Ectodermal cell (in vitro differentiated cells): ENCODE results near the gene KERA.

ENCODE experiments used
- H3K27ac ChIP-seq: 2 replicates; pipeline ENCODE4 v1.7.0; 2013; ENCODE audit warnings: mild to moderate bottlenecking, low read depth, low read length; ENCODE audit not compliant: insufficient read depth, poor library complexity, severe bottlenecking
- H3K27me3 ChIP-seq: 2 replicates; pipeline ENCODE4 v1.7.0; 2013; ENCODE audit warnings: mild to moderate bottlenecking, low read length; ENCODE audit not compliant: insufficient read depth, control insufficient read depth, poor library complexity, severe bottlenecking
- H3K36me3 ChIP-seq: one replicate; pipeline ENCODE4 v1.7.0; 2013; ENCODE audit warnings: low read length; ENCODE audit not compliant: control insufficient read depth, insufficient read depth
- H3K4me1 ChIP-seq: one replicate; pipeline ENCODE4 v1.7.0; 2013; ENCODE audit warnings: low read length; ENCODE audit not compliant: control insufficient read depth, insufficient read depth
- H3K4me3 ChIP-seq: 2 replicates; pipeline ENCODE4 v1.7.0; 2013; ENCODE audit warnings: low read depth, low read length, control low read depth; ENCODE audit not compliant: insufficient read depth
- H3K9me3 ChIP-seq: 2 replicates; pipeline ENCODE4 v1.7.0; 2013; ENCODE audit warnings: mild to moderate bottlenecking, low read length, moderate library complexity; ENCODE audit not compliant: control insufficient read depth
- WGBS, 2 experiments: methylation state at CpG; one replicate each; pipeline ENCODE4 v1.1.7; 2013; ENCODE audit warnings: missing lambda C conversion rate in 2 of 2; 5-methylcytosine and 5-hydroxymethylcytosine counted together

Gene KERA

GRCh38 chr12:91074154-91074709, 16.4 kb upstream of the KERA start:
- Histone ChIP-seq H3K27ac (no peak overlapping the region), H3K4me3 (no peak overlapping the region), H3K27me3 (no peaks in the 10 kb centered on the region), H3K36me3 (no peaks in the 10 kb centered on the region), H3K4me1 (no peaks in the 10 kb centered on the region), H3K9me3 (no peaks in the 10 kb centered on the region)
- 76 to 80% methylated on average over 6 of the region's 6 CpGs for WGBS, 2 experiments

DNA sequence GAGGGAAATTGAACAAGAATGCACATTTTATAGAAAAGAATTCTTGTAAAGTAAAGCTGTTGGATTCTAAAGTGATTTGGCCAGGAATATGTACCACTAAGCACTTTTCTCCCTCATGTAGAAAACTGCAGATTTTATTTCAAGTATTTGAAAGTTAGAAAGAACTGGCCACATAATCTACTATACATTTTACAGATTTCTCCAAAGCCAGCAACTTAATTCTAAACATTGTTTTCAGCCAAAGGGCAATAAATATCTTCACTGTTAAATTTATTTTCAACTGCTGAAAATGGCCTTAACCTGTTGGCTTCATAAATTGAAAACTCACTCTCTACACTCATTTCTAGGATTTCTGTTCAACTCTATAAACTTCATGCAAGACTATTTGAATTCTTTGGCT, 15.6 kb upstream of the KERA start:
- Histone ChIP-seq H3K9me3 (no peaks in the 10 kb centered on the region), H3K36me3 (no peaks in the 10 kb centered on the region), H3K4me3 (no peak overlapping the region), H3K27ac (no peak overlapping the region), H3K4me1 (no peaks in the 10 kb centered on the region), H3K27me3 (no peaks in the 10 kb centered on the region)

GRCh38 chr12:91072931-91073330, 15.1 kb upstream of the KERA start:
- no peaks in the 10 kb centered on the region for H3K4me1 ChIP-seq
- no peaks in the 10 kb centered on the region for H3K27me3 ChIP-seq
- WGBS, 2 experiments, result 100% methylated on average over 1 to 2 of the region's 2 CpGs
- H3K9me3 ChIP-seq, result no peaks in the 10 kb centered on the region
- no peak overlapping the region for H3K27ac ChIP-seq
- H3K4me3 ChIP-seq, result no peak overlapping the region
- no peaks in the 10 kb centered on the region for H3K36me3 ChIP-seq

DNA sequence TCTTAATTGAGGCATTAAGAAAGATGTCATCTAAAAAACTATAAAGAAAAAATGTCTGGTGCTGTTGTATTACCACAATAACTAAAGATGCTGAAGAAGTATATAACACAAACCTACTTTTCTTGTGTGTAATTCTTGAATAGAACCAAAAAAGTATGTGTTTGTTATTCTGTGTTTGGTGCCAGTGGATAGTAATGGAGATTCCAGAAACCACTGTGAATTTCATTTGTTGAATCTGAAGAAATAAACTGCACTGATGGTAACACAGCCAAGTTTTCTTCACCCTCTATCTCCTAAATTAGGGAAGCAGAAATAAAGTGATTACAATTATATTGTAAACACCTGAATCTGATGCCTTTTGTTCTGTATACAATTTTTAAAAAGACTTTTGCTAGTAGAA, 13.1 kb upstream of the KERA start:
- Histone ChIP-seq H3K9me3 (no peaks in the 10 kb centered on the region), H3K4me1 (no peaks in the 10 kb centered on the region), H3K27ac (no peak overlapping the region), H3K4me3 (no peak overlapping the region), H3K27me3 (no peaks in the 10 kb centered on the region), H3K36me3 (no peaks in the 10 kb centered on the region)

- no peaks in the 10 kb centered on the region for H3K4me1 ChIP-seq
- no peak overlapping the region for H3K27ac ChIP-seq
- 94 to 98% methylated on average over 3 of the region's 3 CpGs for WGBS, 2 experiments
- H3K27me3 ChIP-seq, result no peaks in the 10 kb centered on the region
- H3K36me3 ChIP-seq, result no peaks in the 10 kb centered on the region
- no peaks in the 10 kb centered on the region for H3K9me3 ChIP-seq
- no peak overlapping the region for H3K4me3 ChIP-seq
These were observed 7.6 kb upstream of the KERA start for GRCh38 chr12:91065396-91065795.

DNA sequence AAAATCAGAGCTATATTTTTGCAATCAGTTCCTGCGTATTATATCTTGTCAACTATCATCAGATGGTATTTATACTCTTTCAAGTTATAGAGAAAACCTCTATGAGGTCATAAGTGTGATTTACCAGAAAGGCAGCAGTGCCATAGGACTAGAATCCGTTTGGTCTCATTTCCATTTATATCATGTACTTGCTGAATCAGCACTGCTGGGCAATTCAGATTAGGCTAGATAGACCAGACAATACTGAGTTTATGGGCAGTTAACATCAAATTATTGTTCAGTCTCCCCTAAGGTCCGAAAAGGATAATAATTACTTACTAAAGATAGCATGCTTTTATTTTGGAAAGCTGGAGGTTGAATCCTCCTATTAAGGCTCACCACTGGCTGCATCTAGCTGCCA, 6.8 kb upstream of the KERA start:
- Histone ChIP-seq H3K9me3 (no peaks in the 10 kb centered on the region), H3K27me3 (no peaks in the 10 kb centered on the region), H3K4me1 (no peaks in the 10 kb centered on the region), H3K27ac (no peak overlapping the region), H3K36me3 (no peaks in the 10 kb centered on the region), H3K4me3 (no peak overlapping the region)
- 93 to 100% methylated on average over 2 to 3 of the region's 3 CpGs for WGBS, 2 experiments

- no peak overlapping the region for H3K4me3 ChIP-seq
- H3K27ac ChIP-seq, result no peak overlapping the region
- H3K36me3 ChIP-seq, result no peaks in the 10 kb centered on the region
- H3K27me3 ChIP-seq, result no peaks in the 10 kb centered on the region
- no peaks in the 10 kb centered on the region for H3K9me3 ChIP-seq
- no peaks in the 10 kb centered on the region for H3K4me1 ChIP-seq
- WGBS, 2 experiments, result 91 to 92% methylated on average over 1 of the region's 1 CpG
These were observed 3.3 kb upstream of the KERA start for GRCh38 chr12:91061091-91061490.

DNA sequence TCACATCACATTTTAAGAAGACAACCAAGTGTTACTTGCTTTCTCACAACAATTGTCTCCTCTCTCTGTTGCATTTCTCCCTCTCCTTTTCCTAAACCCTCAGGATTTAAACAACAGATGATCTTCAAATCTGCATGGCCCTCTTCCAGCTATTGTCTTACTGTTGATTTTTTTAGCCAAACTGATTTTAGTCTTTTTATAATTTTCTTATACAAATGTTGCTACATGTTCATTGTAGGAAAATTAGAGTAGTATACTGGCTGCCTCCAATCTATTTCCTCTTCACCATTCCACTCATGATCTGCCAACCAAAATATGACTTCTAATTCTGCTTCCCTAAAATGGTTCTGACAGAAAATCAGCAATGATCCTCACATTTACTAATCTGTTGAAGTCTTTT, 1.4 kb upstream of the KERA start:
- Histone ChIP-seq H3K4me1 (no peaks in the 10 kb centered on the region), H3K27me3 (no peaks in the 10 kb centered on the region), H3K9me3 (no peaks in the 10 kb centered on the region), H3K4me3 (no peak overlapping the region), H3K36me3 (no peaks in the 10 kb centered on the region), H3K27ac (no peak overlapping the region)

DNA sequence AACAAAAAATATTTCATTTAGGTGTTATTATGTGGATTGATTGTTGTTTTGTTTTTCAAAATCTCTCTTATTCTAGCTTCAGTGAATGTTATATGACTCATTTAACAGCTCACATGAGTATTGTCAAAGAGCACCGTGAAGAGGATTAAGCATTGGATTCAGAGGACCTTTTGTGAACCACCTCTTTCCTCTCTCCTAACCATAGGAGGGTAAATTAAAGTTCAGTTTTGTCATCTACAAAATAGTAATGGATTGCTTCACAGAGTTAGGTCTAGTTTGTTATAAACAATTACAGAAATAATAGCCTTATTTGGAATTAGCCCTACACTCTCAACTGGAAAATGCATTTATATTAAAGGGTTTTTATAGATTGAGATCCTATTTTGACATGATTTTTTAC, 962 bp upstream of the KERA start:
- no peaks in the 10 kb centered on the region for H3K4me1 ChIP-seq
- 100% methylated on average over 1 of the region's 1 CpG; no CpG with 5 or more reads in 1 of the 2 experiments for WGBS, 2 experiments
- no peak overlapping the region for H3K27ac ChIP-seq

DNA sequence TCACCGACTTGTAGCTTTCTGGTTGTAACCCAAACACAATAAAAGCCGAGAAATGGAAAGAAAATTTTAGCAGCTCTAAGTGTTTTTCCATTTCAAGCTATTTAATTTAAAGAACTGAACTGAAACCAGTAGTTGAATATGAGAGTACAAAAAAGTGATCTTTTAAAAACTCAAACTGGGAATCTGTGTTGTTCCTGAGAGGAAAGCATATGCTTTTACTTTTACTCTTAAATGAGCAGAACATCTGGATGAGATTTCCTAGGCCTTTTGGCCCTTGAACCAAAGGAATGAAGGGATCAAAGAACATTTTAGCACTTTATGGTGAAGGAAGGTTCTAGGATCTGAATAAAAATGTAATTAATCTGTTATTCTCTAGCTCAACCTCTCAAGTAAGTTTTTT, 1.3 kb downstream of the KERA start:
- Histone ChIP-seq H3K4me1 (no peaks in the 10 kb centered on the region), H3K36me3 (no peaks in the 10 kb centered on the region), H3K27ac (no peak overlapping the region), H3K4me3 (no peak overlapping the region), H3K27me3 (no peaks in the 10 kb centered on the region), H3K9me3 (no peaks in the 10 kb centered on the region)
- WGBS, 2 experiments, result 94 to 100% methylated on average over 1 to 2 of the region's 2 CpGs

More for the DNA sequence above, 962 bp upstream of the KERA start:
- H3K27me3 ChIP-seq, result no peaks in the 10 kb centered on the region
- no peak overlapping the region for H3K4me3 ChIP-seq
- H3K9me3 ChIP-seq, result no peaks in the 10 kb centered on the region
- no peaks in the 10 kb centered on the region for H3K36me3 ChIP-seq

GRCh38 chr12:91055976-91056375, 1.8 kb downstream of the KERA start:
- no peak overlapping the region for H3K4me3 ChIP-seq
- no peak overlapping the region for H3K27ac ChIP-seq
- H3K36me3 ChIP-seq, result no peaks in the 10 kb centered on the region
- H3K9me3 ChIP-seq, result no peaks in the 10 kb centered on the region
- H3K4me1 ChIP-seq, result no peaks in the 10 kb centered on the region
- no peaks in the 10 kb centered on the region for H3K27me3 ChIP-seq
- WGBS, 2 experiments, result 81 to 93% methylated on average over 1 of the region's 1 CpG
